GM23338 (cell line): ENCODE measurements around the gene TRIML2.

ENCODE experiments used
- CREB1 ChIP-seq: fragments of 250-450 bp; sonication (Bioruptor Pico); IDR thresholded peaks from 2 replicates; pipeline ENCODE4 v1.5.0; 2020; ENCODE audit warnings: low read depth, mild to moderate bottlenecking, moderate library complexity
- EZH2phosphoT487 ChIP-seq: fragments of 200-600 bp; sonication (generic); IDR thresholded peaks from one replicate; pipeline ENCODE4 v1.8.1; 2018; ENCODE audit warnings: antibody characterized with exemption; ENCODE audit not compliant: unreplicated experiment
- JUNB ChIP-seq: IDR thresholded peaks from one replicate; pipeline ENCODE4 v1.6.1; 2016; ENCODE audit warnings: antibody characterized with exemption; ENCODE audit not compliant: unreplicated experiment
- TF ChIP-seq, protein P1 (sequence below), 2 experiments: fragments of 200-600 bp in 1 of 2; sonication (generic) in 1 of 2; conservative IDR thresholded peaks; 2 replicates each; pipeline versions ENCODE4 v1.5.1 to v1.6.1; 2016 to 2017; ENCODE audit warnings: antibody characterized with exemption in 2 of 2, low read depth in 2 of 2, mild to moderate bottlenecking in 2 of 2, moderate library complexity in 1 of 2
- TF ChIP-seq, protein P2 (sequence below): IDR thresholded peaks from one replicate; pipeline ENCODE4 v1.6.1; 2018; ENCODE audit warnings: antibody characterized with exemption; ENCODE audit not compliant: unreplicated experiment

DNA sequence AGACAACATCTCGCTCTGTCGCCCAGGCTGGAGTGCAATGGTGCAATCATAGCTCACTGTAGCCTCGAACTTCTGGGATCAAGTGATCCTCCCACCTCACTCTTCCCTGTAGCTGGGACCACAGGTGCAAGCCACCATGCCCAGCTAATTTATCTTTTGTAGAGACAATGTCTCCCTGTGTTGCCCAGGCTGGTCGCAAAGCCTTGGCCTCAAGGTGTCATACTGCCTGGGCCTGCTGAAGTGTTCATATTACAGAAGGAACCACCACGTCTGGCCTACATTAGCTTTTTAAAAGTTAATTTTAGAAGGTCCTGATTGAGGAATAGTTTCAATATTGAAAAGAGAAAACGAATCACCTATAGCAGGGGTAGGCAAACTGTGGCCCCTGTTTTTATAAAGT, 22.5 kb downstream of the TRIML2 start:
- TF ChIP-seq, protein P1, sequence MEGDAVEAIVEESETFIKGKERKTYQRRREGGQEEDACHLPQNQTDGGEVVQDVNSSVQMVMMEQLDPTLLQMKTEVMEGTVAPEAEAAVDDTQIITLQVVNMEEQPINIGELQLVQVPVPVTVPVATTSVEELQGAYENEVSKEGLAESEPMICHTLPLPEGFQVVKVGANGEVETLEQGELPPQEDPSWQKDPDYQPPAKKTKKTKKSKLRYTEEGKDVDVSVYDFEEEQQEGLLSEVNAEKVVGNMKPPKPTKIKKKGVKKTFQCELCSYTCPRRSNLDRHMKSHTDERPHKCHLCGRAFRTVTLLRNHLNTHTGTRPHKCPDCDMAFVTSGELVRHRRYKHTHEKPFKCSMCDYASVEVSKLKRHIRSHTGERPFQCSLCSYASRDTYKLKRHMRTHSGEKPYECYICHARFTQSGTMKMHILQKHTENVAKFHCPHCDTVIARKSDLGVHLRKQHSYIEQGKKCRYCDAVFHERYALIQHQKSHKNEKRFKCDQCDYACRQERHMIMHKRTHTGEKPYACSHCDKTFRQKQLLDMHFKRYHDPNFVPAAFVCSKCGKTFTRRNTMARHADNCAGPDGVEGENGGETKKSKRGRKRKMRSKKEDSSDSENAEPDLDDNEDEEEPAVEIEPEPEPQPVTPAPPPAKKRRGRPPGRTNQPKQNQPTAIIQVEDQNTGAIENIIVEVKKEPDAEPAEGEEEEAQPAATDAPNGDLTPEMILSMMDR (conservative IDR thresholded peaks at IDR 0.05; ENCODE audit: low read depth in 2 of 2) = no peak
- TF ChIP-seq EZH2phosphoT487 (no peak), JUNB (no peak), CREB1 (CRISPR knock-in tag) (no peak)
- TF ChIP-seq, protein P2, sequence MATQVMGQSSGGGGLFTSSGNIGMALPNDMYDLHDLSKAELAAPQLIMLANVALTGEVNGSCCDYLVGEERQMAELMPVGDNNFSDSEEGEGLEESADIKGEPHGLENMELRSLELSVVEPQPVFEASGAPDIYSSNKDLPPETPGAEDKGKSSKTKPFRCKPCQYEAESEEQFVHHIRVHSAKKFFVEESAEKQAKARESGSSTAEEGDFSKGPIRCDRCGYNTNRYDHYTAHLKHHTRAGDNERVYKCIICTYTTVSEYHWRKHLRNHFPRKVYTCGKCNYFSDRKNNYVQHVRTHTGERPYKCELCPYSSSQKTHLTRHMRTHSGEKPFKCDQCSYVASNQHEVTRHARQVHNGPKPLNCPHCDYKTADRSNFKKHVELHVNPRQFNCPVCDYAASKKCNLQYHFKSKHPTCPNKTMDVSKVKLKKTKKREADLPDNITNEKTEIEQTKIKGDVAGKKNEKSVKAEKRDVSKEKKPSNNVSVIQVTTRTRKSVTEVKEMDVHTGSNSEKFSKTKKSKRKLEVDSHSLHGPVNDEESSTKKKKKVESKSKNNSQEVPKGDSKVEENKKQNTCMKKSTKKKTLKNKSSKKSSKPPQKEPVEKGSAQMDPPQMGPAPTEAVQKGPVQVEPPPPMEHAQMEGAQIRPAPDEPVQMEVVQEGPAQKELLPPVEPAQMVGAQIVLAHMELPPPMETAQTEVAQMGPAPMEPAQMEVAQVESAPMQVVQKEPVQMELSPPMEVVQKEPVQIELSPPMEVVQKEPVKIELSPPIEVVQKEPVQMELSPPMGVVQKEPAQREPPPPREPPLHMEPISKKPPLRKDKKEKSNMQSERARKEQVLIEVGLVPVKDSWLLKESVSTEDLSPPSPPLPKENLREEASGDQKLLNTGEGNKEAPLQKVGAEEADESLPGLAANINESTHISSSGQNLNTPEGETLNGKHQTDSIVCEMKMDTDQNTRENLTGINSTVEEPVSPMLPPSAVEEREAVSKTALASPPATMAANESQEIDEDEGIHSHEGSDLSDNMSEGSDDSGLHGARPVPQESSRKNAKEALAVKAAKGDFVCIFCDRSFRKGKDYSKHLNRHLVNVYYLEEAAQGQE = no peak
